GM21360 (cell line): ENCODE measurements around the gene POMT1.
A peak's percentile ranks its signal among the peaks of the same experiment; 100 is the strongest.

Experiments used
- ATAC-seq: cut with Tn5 transposase; IDR thresholded peaks from one replicate; pipeline ENCODE4 v1.9.1; 2021; ENCODE audit warnings: mild to moderate bottlenecking, moderate library complexity; ENCODE audit not compliant: unreplicated experiment

POMT1 gene

GRCh38 chr9:131523451-131524435, 21.0 kb downstream of the POMT1 start:
- ATAC-seq = no peak

- ATAC-seq = no peak
Observed at GRCh38 chr9:131524665-131525315, 22.1 kb downstream of the POMT1 start.

GRCh38 chr9:131525643-131526565, 23.2 kb downstream of the POMT1 start:
- ATAC-seq = no peak

GRCh38 chr9:131528186-131528585, 25.5 kb downstream of the POMT1 start:
- ATAC-seq = no peak

GRCh38 chr9:131528886-131529505, 26.3 kb downstream of the POMT1 start:
- no peak for ATAC-seq

- ATAC-seq = no peak
Observed at GRCh38 chr9:131529597-131530545, 27.2 kb downstream of the POMT1 start.

GRCh38 chr9:131530546-131530919, 27.8 kb downstream of the POMT1 start:
- ATAC-seq = peak; percentile 23

GRCh38 chr9:131530920-131531832, 28.5 kb downstream of the POMT1 start, which contains the start of gene UCK1:
Gene UCK1, minus strand, starts transcription at chr9:131531263. Its CDS starts 89 bp downstream, at chr9:131531174.
- peak; percentile 76 for ATAC-seq

- no peak for ATAC-seq
Observed at GRCh38 chr9:131534721-131535237, 32.1 kb downstream of the POMT1 start.

GRCh38 chr9:131537946-131538345, 35.2 kb downstream of the POMT1 start:
- no peak for ATAC-seq

- no peak for ATAC-seq
Observed at GRCh38 chr9:131539223-131539923, 36.7 kb downstream of the POMT1 start.

GRCh38 chr9:131543141-131543540, 40.4 kb downstream of the POMT1 start:
- no peak for ATAC-seq

- ATAC-seq = no peak
Observed at GRCh38 chr9:131545003-131545785, 42.5 kb downstream of the POMT1 start, which contains the start of gene PRRT1B. Gene PRRT1B, plus strand, starts transcription at chr9:131545523. Its CDS starts 93 bp downstream, at chr9:131545616.

GRCh38 chr9:131545786-131546335, 43.1 kb downstream of the POMT1 start:
- no peak for ATAC-seq

GRCh38 chr9:131546336-131547084, 43.8 kb downstream of the POMT1 start:
- no peak for ATAC-seq
